DOHH2 (cell line): ENCODE measurements around the gene USF2.

ENCODE experiments used
- CTCF ChIP-seq: fragments of 200-600 bp; sonication (generic); IDR thresholded peaks from one replicate; pipeline ENCODE4 v1.5.1; 2014; ENCODE audit warnings: antibody characterized with exemption, mild to moderate bottlenecking, low read depth, low read length; ENCODE audit not compliant: poor library complexity, severe bottlenecking
- EZH2phosphoT487 ChIP-seq: fragments of 200-600 bp; sonication (generic); IDR thresholded peaks from 2 replicates; pipeline ENCODE4 v1.6.1; 2017; ENCODE audit warnings: borderline replicate concordance, mild to moderate bottlenecking, antibody characterized with exemption, low read length, moderate library complexity, mixed read lengths

- TF ChIP-seq CTCF (no peak), EZH2phosphoT487 (no peak)
Observed at GRCh38 chr19:35264268-35265125, 4.3 kb upstream of the USF2 start.
